ENCODE results near the gene SMIM8. TPM values are rescaled to one million over a fixed set of nuclear protein-coding genes. Genes with fewer than 3 reads are reported as not detected.

SMIM8 gene, protein sequence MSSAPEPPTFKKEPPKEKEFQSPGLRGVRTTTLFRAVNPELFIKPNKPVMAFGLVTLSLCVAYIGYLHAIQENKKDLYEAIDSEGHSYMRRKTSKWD
- 2.5 and 4.4 TPM in 2 replicates for total RNA-seq

DNA sequence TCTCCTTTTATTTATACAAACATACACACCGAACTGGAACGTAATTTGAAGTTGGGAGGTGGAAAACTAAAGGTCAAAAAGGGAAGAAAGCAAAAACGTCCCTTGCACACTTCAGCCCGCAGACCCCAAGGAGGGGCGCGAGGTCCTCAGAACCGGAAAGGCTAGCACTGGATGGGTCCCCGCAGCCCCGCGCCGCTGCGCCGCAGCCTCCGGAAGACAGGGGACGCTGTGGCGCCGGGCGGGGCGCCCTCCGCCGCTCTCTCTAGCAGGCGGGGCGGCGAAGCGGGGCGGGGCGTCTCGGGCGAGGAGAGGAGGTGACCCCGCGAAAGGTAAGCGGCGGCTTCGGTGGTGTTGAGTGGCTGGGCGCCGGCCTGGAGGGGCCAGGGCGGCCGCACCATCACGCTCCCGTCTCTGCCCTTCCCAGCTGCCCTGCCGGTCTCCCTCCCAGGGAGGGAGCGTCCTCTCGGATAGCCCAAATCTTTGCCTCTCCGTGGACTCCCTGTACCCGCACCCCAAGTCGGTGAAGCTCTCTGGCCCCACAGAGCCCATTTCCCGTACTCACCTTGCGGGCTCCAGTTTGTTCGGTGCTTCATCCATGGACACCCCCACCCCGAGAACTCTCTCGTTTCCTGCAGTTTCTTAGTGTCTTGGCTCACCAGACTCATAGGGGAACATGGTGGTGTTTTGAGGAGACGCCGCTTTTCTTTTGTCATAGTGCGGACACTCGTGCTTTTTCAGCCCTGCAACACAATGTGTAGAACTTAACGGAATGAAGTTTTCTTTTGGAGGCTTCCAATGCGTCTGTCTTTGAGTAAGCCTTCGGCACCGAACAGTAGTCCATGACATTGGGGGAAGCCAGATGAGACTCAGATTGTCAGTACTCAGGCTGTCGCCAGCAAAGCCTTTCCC, at the start of gene SMIM8:
Gene SMIM8 (plus strand): TSS at position 285 of the 909 bp plus-strand sequence. CDS start 14,444 bp downstream, outside the sequence.

DNA sequence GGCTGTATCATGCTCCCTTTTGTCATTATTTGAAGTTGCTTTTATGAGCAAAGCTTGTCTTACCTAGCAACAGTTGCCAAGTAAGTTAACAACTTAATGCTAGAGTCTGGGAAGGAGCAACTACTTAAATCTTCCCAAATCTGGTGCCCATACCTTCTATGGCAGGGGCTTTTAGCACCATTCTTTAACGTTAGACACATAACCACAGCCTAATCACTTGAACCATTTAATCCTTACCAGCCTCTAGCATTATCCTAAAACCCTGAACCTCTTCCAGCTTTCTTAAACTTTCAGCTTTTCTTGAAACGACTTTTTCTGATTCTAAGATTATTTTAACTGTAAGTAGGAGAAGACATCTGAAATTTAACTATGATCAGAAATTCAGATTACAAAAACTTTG, 22.3 kb downstream of the SMIM8 start, which contains the start of gene C6orf163:
Gene C6orf163 (plus strand): TSS at position 83 of the 400 bp plus-strand sequence. CDS start 287 bp downstream, at position 370.

Other genes starting within 250 kb of the SMIM8 start
- gene CGA, start 227.5 kb upstream of the SMIM8 start, total RNA-seq: 0.11 TPM in 1 of 2 replicates, not detected in the other
- 17.1 and 21.5 TPM in 2 replicates for gene ZNF292, start 167.0 kb upstream of the SMIM8 start, total RNA-seq
- gene GJB7, start 6.7 kb downstream of the SMIM8 start, total RNA-seq: not detected in 2 replicates
- gene C6orf163, start 22.2 kb downstream of the SMIM8 start, total RNA-seq: 0.43 and 0.95 TPM in 2 replicates
- under 0.01 and 0.26 TPM in 2 replicates for gene CFAP206, start 85.4 kb downstream of the SMIM8 start, total RNA-seq
- gene SLC35A1, start 150.4 kb downstream of the SMIM8 start, total RNA-seq: 30.2 and 31.3 TPM in 2 replicates